ENCODE measurements around the gene G6PC1.

DNA sequence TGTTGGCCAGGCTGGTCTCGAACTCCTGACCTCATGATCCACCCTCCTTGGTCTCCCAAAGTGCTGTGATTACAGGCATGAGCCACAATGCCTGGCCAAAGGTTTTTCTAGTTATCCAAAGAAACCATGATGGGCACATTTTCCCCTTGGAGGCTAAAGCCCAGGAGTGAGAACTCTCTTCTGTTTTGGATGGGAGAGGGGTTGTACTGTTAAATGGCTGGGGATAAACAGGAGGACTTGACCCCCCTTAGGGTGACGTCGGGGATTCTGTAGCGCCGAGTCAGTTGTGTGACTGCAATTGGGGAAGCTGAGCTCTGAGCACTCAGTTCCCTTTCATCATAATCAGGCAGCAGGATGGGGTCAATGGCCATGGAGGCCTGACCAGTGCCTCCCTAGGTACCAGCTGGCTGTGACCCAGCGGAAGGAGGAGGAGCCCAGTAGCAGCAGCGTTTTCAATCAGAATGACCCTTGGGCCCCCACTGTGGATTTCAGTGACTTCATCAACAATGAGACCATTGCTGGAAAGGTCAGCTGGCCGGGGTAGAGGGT lies 45.5 kb upstream of the G6PC1 start:
- TF ChIP-seq, protein P1, sequence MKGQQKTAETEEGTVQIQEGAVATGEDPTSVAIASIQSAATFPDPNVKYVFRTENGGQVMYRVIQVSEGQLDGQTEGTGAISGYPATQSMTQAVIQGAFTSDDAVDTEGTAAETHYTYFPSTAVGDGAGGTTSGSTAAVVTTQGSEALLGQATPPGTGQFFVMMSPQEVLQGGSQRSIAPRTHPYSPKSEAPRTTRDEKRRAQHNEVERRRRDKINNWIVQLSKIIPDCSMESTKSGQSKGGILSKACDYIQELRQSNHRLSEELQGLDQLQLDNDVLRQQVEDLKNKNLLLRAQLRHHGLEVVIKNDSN (IDR thresholded peaks at IDR 0.05), result no peak
- TF ChIP-seq YY1 (IDR thresholded peaks at IDR 0.05; ENCODE audit: low read depth), result no peak
- no peak for TF ChIP-seq EP300 (IDR thresholded peaks at IDR 0.05; ENCODE audit: borderline replicate concordance)
- no peak for TF ChIP-seq MAX (IDR thresholded peaks at IDR 0.05)
- TF ChIP-seq TAF1 (IDR thresholded peaks at IDR 0.05; ENCODE audit: low read depth), result no peak
- TF ChIP-seq RAD21 (IDR thresholded peaks at IDR 0.05; ENCODE audit: low read depth), result no peak
- TF ChIP-seq REST (IDR thresholded peaks at IDR 0.05; ENCODE audit: low read depth), result no peak
- no peak for TF ChIP-seq ZBTB7A (IDR thresholded peaks at IDR 0.05; ENCODE audit: low read depth)

Data from Ishikawa (cell line).